NCI-H1105 (cell line): ENCODE measurements around the gene RABEP1.
"Not testable (repeated sequence)": the region's sequence is repeated elsewhere in the genome, so short reads cannot be mapped to it uniquely, and the experiment has no call there.

Experiments
- DNase-seq: peaks from one replicate; lab custom pipeline; 2025; lab: John Stamatoyannopoulos, UW

RABEP1 gene

DNA sequence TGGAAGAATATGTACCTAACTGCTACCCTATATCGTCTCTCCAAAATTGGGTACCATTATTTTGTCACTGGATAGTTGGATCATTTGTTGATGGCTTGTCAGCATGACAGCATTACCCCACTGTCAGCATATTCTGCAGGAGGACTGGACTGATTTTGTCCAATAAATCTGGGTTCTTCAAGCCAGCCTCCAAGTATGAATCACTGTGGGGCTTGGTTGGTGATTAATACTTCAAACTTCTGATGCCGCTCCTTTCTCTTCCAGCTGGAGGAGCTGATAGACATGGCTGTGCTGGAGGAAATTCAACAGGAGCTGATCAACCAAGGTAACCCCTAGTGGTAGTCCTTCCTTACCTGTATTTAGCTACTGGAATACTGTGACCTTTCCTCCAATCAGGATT is 140.4 kb downstream of the RABEP1 start:
- no peak for DNase-seq

DNA sequence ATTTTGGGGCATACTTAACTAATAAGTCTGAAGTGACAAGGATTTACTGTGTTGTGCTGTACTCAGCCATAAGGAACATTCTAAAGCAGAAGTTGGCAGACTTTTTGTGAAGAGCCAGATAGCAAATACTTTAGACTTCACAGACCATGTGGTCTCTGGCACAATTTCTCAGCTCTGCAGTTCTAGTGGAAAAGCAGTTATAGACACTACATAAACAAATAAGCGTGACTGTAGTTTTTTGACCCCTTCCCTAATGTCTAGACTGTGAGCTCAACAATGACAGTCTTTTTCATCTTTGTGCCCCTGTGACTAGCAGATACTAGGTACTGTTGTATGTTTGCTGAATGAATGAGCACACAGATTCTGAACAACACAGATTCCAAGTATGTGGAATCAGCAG is 142.8 kb downstream of the RABEP1 start:
- no peak for DNase-seq

DNA sequence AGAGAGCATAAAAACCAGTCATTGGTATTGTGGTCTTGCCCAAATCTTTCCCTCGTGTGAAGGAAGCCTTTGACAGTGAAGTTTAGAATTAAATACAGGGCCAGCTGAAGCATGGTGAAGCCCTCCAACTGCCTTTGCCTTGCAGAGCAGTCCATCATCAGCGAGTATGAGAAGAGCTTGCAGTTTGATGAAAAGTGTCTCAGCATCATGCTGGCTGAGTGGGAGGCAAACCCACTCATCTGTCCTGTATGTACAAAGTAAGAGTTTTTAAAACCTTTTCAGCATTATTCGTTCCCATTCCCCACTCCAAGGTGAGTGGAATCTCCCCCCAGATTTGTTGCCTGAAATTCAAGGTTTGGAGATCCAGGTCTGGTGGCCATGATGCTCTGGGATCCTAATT is 143.7 kb downstream of the RABEP1 start:
- no peak for DNase-seq

- DNase-seq, result no peak
Measured at GRCh38 chr17:5429191-5429887, 147.3 kb downstream of the RABEP1 start.

DNA sequence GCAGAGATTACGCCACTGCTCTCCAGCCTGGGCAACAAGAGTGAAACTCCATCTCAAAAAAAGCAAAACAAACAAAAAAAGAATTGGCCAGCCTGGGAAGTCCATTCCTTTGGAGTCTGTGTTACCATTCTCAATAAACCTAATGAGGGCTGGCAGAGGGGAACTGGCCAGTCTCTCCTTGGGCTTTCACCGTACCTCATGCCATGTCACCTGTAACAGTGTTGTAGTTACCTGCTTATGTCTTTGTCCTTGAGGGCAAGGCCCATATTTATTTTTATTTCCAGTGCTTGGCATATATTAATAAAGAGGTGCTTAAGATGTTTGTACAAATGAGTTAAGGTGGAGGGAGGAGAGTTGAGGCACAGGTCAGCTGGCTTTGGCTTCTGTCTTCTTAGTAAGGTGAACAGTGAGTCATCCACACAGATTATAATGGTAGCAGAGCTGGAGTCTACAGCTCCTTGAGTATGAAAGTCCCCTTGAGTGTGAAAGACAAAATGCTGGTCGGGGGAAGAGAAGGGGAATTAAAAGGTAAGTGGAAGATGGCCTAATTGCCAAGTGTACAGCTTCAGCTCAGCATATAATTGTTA is 148.4 kb downstream of the RABEP1 start:
- no peak for DNase-seq

DNA sequence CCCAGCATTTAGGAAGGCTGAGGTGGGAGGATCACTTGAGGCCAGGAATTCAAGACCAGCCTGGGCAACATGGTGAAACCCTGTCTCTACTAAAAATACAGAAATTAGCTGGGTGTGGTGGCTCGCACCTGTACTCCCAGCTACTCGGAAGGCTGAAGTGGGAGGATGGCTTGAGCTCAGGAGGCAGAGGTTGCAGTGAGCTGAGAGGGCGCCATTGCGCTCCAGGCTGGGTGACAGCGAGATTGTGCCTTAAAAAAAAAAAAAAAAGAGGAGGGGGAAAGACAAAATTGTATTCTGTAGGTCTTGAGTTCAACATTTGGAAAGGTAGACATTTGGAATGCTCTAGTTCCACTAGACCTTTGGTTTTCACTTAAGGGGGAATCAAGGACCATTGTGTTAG is 149.2 kb downstream of the RABEP1 start:
- DNase-seq, result not testable (repeated sequence)

GRCh38 chr17:5431949-5432556 is 150.0 kb downstream of the RABEP1 start:
- DNase-seq, result no peak

GRCh38 chr17:5434984-5435383 is 152.9 kb downstream of the RABEP1 start:
- DNase-seq, result no peak
